Retina (tissue), 1 donor: Measurements from ENCODE around the gene SNRNP27.

Source experiments
- DNase-seq: peaks from one replicate; pipeline ENCODE4 v3.0.0-alpha.2; 2016

SNRNP27 gene

DNA sequence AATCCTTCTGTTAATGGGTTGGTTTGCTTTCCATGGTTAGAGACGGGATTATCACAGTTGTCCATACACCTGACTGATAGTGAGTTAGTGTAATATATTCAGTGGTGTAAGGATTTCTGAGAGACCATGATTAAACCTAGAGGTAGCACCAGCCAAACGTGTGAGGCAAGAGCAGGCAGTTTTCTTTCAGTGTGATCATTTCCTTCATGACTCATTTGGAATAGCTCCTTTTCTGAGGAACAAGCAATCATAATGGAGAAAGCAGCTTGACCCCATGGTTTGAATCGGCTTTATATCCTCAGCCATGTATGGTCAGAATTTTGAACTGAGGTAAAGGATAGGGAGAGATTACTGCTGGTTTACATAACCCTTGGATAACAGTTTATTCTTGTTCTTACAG lies 24.1 kb downstream of the SNRNP27 start:
- no peak for DNase-seq

DNA sequence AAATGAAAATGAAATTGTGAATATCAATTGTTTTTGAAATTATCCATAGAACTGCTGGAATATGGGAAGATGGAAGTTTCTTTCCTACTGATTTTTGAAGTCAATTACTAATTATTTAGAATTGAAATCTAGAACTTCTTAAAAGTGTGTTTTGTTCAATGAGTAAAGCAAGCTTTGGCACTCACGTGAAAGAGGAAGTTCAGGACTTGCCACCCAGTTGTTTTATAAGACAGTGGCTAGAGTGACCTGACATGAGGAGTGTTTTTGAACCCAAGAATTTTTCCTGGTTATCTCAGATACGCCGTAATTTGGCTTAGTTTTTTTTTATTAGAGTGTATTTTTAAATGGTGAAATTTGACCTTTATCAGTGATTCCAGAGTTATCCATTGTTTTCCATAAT lies 24.6 kb downstream of the SNRNP27 start:
- no peak for DNase-seq

DNA sequence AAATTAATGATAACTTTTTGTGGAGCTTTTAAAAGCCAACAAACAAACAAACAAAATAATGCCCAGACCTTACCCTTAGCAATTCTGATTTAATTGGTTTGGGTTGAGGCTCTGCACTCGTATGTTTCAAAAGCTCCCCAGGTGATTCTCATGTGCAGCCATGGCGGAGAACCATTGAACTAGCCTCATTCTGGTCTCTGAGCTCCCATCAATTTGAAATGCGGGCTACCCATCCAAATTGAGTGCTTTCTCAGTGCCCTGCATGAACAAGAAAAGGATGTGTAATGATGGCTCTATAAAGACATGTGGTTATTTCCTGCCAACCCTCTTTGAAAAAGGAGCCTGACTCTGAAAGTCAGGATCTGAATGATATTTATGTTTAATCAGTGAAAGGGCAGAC lies 29.4 kb downstream of the SNRNP27 start:
- no peak for DNase-seq

DNA sequence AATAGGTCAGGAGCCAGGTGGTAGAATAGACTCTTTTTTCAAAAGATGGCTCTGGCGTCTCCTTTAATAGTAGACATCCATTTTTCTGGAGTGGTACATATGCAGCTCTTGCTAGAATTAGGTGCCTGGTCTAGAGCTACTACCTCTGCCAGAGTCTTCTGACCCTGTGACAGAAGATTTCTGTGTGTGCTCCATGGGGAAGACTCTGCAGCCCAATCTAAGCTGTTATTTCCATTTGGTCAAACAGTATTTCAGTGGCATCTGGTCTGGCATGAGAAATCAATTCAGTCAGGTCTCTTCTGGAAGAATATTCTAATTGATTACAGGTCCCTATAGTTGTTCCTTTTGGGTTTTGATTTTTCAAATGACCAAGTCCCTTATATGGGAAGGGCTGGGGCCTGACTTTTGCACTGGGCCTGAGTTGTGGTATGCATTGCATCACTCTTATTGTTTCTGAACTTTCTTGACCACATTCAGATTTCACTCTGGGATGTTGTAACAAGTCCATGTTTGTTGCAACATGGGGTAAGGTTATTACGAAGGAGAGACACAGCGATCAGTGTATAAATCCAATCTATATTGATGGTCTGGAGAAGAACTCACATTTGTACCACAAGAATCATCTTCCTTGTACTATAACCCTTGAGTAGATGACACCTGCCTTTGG lies 33.2 kb downstream of the SNRNP27 start:
- DNase-seq = no peak

DNA sequence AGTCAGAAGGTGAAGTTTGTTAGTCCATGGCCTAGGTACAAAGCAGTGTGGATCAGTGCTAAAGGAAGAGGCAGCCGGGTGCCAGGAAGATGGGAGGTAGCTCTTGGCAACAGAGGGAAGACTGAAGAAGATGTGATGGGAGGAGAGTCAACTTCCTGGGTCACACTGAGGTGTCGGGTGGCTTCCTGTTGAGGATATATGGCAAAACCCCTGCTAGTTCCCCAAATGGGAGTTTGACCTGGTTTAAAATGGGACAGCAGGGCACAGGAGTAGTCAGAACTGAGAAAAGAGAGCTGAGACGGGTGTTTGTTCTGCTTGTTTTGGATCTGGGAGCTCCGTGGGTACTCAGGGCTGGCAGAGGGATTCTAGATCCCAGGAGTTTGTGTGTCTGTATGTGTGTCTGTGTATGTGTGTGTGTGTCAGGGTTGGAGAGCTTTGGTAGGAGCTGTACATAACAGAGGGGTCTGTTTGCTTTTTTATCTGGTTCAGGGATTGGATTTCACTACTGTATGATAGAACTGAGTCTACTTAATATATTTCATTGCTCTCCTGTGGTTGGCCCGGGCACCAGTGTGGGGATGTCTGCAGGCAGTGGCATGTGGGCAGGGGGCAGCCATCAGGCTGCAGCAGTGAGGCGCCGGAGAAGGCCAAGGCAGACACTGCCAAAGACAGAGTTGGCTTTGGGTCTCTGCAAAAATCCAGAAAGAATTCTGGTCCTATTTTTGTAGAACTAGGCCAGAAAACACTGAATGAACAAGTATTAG lies 38.3 kb downstream of the SNRNP27 start:
- DNase-seq = no peak

GRCh38 chr2:69932596-69932922 lies 38.8 kb downstream of the SNRNP27 start:
- DNase-seq = no peak

DNA sequence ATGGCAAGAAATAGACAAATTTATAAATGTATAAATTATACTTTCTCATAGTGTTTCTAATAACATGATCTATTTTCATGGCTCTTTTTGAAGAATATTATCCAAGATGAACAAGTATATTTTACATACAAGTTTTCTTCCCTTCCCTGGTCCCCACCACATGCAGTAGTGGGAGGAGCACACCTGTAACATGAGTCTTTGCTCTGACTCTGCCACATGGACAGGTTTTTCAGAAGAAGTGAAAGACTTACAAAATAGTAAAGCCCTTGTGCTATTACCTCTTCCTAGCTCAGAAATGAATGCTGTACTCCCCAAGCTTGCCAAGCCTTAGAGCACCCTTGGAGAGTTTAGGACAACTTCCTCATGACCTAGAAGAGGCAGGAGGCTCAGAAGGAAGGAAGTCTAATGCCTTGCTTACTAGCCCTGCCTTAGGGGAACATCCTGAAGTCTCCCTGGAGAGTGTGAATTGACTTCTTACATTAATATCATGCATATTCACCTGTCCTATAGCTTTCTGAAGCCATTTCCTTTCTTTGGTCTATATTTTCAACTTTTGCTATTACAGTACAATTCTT lies 39.6 kb downstream of the SNRNP27 start:
- DNase-seq = no peak

DNA sequence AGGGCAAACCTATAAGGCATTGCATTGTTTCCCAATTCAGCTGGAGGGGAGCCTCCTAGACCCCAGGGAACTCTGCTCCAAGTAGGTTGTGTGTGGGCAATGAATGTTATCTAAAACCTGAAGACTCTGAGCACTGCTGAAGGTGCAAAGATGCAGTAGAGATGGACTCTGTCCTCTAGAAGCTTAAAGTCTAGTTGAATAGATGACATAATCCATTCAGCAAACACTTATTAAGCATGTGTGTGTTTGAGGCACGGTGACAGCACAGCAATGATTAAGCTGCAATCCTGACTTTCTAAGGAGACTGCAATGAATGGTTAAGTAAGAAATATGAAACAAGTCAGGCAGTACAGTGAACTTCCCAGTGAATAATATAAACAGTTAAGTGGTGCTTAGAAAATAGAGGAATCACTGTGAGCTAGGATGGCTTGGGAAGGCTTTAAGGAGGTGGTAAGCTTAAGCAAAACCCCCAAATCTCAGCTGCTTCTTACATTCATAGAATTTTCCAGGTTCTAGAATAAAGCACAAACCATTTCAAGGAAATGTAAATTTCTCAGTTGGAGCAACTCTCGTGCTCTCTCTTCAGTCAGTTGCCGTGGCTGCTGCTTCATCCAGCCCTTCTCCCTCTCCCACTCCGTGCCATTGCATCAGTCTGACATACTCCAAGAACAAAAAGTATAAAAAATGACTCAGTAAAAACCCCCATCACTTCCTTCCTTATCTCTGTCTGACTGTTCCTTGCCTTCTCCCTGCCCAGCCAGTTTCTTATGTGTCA lies 40.3 kb downstream of the SNRNP27 start:
- DNase-seq = no peak

DNA sequence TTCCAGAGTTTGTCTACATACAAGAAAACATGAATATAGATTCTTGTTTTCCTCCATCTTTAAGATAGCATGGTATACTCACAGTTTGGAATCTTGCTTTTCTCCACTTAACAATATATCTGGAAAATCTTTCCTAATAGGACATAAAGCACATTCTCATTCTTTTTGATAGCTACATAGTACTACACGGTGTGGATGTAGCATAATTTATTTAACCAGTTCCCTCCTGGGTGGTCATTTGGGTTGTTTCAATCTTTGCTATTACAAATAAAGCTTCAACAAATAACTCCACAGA lies 40.8 kb downstream of the SNRNP27 start:
- no peak for DNase-seq

GRCh38 chr2:69935011-69935410 lies 41.3 kb downstream of the SNRNP27 start:
- no peak for DNase-seq

DNA sequence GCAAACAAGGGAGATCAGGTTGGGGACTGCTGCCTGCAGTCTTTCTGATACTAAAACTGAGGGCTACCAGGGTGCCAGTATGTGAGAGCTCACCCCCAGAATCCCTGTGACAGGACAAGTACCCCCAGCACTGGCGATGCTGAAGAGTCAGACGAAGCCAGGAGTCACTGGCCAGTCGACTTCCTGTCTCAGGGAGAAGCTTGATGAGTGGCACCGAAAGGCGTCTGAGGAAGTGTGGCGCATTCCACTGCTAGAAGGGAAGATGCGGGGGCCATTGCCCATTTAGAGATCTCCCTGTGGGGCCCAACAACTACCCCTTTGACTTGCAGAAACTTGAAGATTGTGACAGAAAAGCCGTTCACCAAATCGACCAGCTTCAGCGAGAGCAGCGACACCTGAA lies 43.1 kb downstream of the SNRNP27 start:
- DNase-seq = no peak

- DNase-seq = no peak
Measured at GRCh38 chr2:69937968-69938367, 44.2 kb downstream of the SNRNP27 start.

DNA sequence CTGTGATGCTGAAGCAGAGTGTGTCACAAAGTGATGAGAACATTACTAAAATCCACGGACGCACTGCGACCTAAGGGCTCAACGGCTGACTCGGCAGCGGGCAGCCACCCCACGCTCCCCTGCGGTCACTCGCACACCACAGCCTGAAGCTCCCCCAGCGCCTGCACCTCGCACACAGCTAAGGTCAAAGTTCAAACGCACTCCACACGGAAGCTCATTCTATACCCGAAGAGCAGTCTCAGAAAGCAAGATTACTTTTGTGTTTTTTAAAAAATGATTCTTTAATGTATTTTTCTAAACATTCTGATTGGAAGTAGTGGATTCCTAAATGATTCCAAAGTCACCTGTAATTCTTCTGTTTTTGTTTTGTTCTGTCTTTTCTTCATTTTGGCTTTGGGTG lies 46.0 kb downstream of the SNRNP27 start:
- no peak for DNase-seq

GRCh38 chr2:69940691-69941090 lies 46.9 kb downstream of the SNRNP27 start:
- DNase-seq = no peak

- DNase-seq = no peak
Measured at GRCh38 chr2:69943000-69943842, 49.5 kb downstream of the SNRNP27 start.

DNA sequence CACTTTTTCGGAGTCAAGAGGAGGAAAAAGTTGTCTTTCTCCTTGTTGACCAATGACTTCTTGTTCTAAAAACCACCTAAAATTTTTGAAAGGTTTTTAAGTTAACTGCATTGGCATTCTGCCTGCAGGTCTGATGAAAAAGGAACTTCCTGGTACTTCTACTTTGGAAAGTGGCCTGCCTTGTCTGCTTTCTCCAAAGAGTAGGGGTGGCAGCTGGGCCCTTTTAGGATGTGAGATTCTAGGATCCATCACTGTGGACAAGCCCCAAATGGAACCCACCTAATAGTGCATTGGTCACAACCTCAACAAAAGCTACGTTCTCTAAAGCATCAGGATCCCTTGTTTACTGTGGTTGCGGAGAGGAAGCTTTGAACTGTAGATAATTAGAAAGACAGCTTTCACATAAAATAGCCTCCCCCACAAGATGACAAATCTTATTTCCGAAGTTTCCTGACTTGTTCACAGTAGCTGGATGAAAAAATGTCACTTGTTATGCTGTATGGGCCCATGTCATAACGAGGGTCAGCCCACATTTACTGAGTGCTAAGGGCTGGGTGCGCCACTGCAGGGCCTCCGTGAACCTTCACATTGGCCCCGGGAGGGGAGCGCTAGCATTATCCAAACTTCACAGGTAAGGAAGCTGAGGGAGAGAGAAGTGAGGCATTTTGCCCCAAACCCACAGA lies 50.2 kb downstream of the SNRNP27 start:
- no peak for DNase-seq

GRCh38 chr2:69944756-69945155 lies 51.0 kb downstream of the SNRNP27 start:
- DNase-seq = no peak

DNA sequence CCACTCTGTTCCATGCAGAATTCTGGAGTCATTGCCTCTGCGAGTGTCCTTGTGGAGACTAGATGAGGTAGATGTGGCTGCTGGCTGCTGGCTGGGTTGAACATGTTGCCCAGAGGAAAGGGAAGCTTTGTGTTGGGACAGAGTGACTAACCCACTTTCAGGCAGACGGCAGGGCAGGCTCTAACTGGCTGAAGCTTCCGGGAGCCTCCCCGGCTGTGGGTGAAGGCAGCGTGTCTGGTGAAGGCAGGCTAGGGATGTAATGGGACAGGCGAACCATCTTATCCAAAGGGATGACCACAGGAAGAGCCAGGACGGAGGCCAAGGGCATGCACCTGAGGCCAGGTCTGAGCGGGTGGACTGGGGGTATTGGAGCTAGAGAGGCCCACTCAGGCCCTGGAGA lies 51.7 kb downstream of the SNRNP27 start:
- no peak for DNase-seq

DNA sequence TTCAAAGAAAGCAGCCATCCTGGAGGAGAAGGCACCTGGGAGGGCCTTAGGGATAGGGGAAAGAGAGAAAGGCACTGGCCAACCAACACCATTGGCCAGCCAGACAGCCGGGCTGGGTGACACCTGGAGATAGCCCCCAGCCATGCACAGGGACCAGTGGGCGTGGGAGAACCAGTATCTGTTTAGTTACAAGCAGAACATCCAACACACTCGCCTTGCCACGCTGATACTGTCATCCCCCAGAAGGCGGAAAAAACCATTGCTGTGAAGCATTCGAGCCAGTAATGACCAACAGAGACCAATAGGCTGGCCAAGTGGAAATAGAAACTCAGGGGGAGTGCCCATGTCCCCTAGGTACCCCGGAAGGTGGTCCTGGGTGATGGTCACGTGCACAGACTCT lies 52.2 kb downstream of the SNRNP27 start:
- DNase-seq = no peak

- no peak for DNase-seq
Measured at GRCh38 chr2:69946351-69947324, 52.9 kb downstream of the SNRNP27 start.

GRCh38 chr2:69947325-69947931 lies 53.7 kb downstream of the SNRNP27 start:
- no peak for DNase-seq
